Measurements from ENCODE around the gene NFIB.

Gene NFIB

DNA sequence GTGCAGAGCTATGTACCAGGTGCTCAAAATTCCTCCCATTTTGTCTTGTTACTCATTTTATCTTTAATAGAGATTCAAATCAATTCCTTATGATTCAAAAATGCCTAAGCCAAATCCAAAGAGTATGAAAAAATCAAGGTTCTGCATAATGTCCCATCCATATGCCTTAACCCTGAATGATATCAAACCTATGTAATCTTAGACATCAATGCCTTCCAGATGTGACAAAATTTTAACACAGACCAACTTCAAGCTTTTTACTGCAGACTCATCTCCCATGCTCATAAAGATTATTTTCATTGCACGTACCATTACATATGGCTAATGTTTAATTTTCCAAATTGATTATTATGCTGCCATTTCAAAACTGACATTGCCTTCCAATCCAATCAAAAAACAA is 122.4 kb downstream of the NFIB start:
- TF ChIP-seq, protein P1, sequence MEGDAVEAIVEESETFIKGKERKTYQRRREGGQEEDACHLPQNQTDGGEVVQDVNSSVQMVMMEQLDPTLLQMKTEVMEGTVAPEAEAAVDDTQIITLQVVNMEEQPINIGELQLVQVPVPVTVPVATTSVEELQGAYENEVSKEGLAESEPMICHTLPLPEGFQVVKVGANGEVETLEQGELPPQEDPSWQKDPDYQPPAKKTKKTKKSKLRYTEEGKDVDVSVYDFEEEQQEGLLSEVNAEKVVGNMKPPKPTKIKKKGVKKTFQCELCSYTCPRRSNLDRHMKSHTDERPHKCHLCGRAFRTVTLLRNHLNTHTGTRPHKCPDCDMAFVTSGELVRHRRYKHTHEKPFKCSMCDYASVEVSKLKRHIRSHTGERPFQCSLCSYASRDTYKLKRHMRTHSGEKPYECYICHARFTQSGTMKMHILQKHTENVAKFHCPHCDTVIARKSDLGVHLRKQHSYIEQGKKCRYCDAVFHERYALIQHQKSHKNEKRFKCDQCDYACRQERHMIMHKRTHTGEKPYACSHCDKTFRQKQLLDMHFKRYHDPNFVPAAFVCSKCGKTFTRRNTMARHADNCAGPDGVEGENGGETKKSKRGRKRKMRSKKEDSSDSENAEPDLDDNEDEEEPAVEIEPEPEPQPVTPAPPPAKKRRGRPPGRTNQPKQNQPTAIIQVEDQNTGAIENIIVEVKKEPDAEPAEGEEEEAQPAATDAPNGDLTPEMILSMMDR (IDR thresholded peaks at IDR 0.05; ENCODE audit: poor library complexity, severe bottlenecking), result no peak
- H3K9me3 ChIP-seq (ENCODE audit: severe bottlenecking), result no peaks in the 10 kb centered on the region
- H3K36me3 ChIP-seq (ENCODE audit: low read depth), result no peaks in the 10 kb centered on the region; the same call in none of the 2 replicates
- DNase-seq (ENCODE audit: low spot score), result no peak
- no peak for ATAC-seq (ENCODE audit: low read depth)
- no peaks in the 10 kb centered on the region for H3K27me3 ChIP-seq (ENCODE audit: insufficient read depth, poor library complexity, severe bottlenecking)
- peaks cover 30% of the 10 kb centered on the region for H3K4me1 ChIP-seq (ENCODE audit: insufficient read depth, poor library complexity, severe bottlenecking)
- H3K4me3 ChIP-seq (ENCODE audit: severe bottlenecking), result no peak overlapping the region
- H3K27ac ChIP-seq (ENCODE audit: poor library complexity, severe bottlenecking), result no peak overlapping the region

DNA sequence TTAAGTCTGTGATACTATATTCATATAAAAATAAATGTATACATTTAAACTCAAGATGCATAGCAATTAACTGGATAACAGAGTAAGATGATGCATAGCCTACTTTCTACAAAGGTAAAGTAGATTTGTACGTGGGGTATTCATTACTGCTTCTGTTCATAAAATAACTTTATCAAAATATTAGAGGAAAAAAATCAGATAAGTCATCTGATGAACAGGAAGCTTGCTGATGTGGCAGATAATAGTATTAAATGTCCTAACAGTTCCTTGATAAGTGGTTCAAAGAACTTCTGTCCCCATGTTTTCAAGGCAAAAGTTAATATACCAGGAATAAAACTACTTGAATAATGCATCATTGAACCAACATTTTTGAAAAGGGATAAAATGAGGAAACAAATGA is 123.7 kb downstream of the NFIB start:
- Histone ChIP-seq H3K4me1 (ENCODE audit: insufficient read depth, poor library complexity, severe bottlenecking) (peaks cover 30% of the 10 kb centered on the region), H3K27me3 (ENCODE audit: insufficient read depth, poor library complexity, severe bottlenecking) (no peaks in the 10 kb centered on the region), H3K36me3 (ENCODE audit: low read depth) (no peaks in the 10 kb centered on the region; the same call in none of the 2 replicates), H3K27ac (ENCODE audit: poor library complexity, severe bottlenecking) (peak overlapping the region; percentile 26), H3K9me3 (ENCODE audit: severe bottlenecking) (no peaks in the 10 kb centered on the region), H3K4me3 (ENCODE audit: severe bottlenecking) (no peak overlapping the region)
- DNase-seq (ENCODE audit: low spot score) (no peak), ATAC-seq (ENCODE audit: low read depth) (no peak)
- TF ChIP-seq, protein P1 (IDR thresholded peaks at IDR 0.05; ENCODE audit: poor library complexity, severe bottlenecking), result no peak

DNA sequence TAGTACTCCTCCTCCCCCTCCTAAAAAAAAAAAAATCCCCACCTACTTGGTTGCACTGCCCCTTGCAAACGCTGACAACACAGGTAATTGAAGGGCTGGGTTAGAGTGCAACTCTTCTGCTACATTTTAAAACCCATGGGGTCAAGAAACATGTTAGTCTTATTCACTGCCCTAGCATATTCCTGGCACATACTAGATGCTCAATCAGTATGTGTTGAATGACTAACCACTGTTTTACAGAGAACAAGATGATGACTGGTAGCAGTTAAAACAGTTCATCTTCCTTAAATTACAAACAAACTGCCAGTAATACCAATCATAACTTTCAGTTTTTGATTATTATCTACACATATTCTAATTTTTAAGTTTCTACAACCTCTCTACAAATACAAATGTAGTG is 124.4 kb downstream of the NFIB start:
- DNase-seq (ENCODE audit: low spot score) (no peak), ATAC-seq (ENCODE audit: low read depth) (no peak)
- no peaks in the 10 kb centered on the region; the same call in none of the 2 replicates for H3K36me3 ChIP-seq (ENCODE audit: low read depth)
- no peaks in the 10 kb centered on the region for H3K9me3 ChIP-seq (ENCODE audit: severe bottlenecking)
- H3K4me1 ChIP-seq (ENCODE audit: insufficient read depth, poor library complexity, severe bottlenecking), result peaks cover 30% of the 10 kb centered on the region
- H3K4me3 ChIP-seq (ENCODE audit: severe bottlenecking), result no peak overlapping the region
- no peaks in the 10 kb centered on the region for H3K27me3 ChIP-seq (ENCODE audit: insufficient read depth, poor library complexity, severe bottlenecking)
- TF ChIP-seq, protein P1 (IDR thresholded peaks at IDR 0.05; ENCODE audit: poor library complexity, severe bottlenecking), result no peak
- no peak overlapping the region for H3K27ac ChIP-seq (ENCODE audit: poor library complexity, severe bottlenecking)

DNA sequence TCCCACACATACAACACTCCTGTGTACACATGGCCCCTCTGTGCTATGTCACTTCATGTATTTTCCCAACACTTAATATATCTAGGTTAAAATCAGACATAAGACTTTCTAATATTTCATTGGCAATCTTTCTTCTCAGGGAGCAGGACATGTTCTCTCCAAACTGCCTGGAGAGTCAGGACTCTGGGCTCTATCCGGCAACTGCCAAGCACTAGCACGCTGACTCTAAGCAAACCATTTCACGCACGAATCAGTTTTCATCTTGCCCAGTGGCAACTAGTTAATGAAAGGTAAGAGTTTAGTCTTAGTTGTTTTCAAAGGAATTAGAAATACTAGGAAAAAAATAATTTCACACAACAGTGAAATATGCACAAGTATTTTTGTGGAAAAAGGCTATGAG is 124.8 kb downstream of the NFIB start:
- H3K27ac ChIP-seq (ENCODE audit: poor library complexity, severe bottlenecking), result no peak overlapping the region
- H3K27me3 ChIP-seq (ENCODE audit: insufficient read depth, poor library complexity, severe bottlenecking), result no peaks in the 10 kb centered on the region
- H3K36me3 ChIP-seq (ENCODE audit: low read depth), result no peaks in the 10 kb centered on the region; the same call in none of the 2 replicates
- H3K4me1 ChIP-seq (ENCODE audit: insufficient read depth, poor library complexity, severe bottlenecking), result peaks cover 26% of the 10 kb centered on the region
- no peak overlapping the region for H3K4me3 ChIP-seq (ENCODE audit: severe bottlenecking)
- ATAC-seq (ENCODE audit: low read depth) (no peak), DNase-seq (ENCODE audit: low spot score) (no peak)
- no peaks in the 10 kb centered on the region for H3K9me3 ChIP-seq (ENCODE audit: severe bottlenecking)
- TF ChIP-seq, protein P1 (IDR thresholded peaks at IDR 0.05; ENCODE audit: poor library complexity, severe bottlenecking), result no peak

DNA sequence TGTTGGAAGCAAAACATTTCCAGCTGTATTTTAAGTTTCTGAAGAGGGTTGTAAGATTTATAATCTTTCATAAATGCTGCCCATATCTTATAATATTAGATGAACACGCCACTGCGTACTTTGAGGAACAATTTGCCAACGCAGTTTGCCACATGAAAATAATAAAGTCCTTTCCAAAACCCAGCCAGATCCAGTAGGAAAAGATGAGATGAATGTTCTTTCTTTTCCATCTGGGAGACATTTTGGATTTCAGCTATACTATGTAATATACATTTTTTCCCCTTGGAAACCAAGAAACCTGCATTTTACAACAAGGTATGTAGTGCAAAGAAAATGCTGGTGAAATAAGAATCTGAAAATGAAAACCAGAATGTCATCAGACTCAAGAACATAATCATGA is 125.4 kb downstream of the NFIB start:
- Histone ChIP-seq H3K4me3 (ENCODE audit: severe bottlenecking) (no peak overlapping the region), H3K27ac (ENCODE audit: poor library complexity, severe bottlenecking) (no peak overlapping the region), H3K9me3 (ENCODE audit: severe bottlenecking) (no peaks in the 10 kb centered on the region), H3K27me3 (ENCODE audit: insufficient read depth, poor library complexity, severe bottlenecking) (no peaks in the 10 kb centered on the region), H3K4me1 (ENCODE audit: insufficient read depth, poor library complexity, severe bottlenecking) (peaks cover 25% of the 10 kb centered on the region), H3K36me3 (ENCODE audit: low read depth) (no peaks in the 10 kb centered on the region; the same call in none of the 2 replicates)
- no peak for DNase-seq (ENCODE audit: low spot score)
- TF ChIP-seq, protein P1 (IDR thresholded peaks at IDR 0.05; ENCODE audit: poor library complexity, severe bottlenecking), result no peak
- ATAC-seq (ENCODE audit: low read depth), result no peak

Measured in RWPE2 (cell line).